Ovary (tissue), 9 donors: ENCODE measurements around the gene FHIP1B. TPM values are rescaled to one million over a fixed set of nuclear protein-coding genes. Genes with fewer than 3 reads are reported as not detected.

Experiments used
- DNase-seq, 5 donors: peaks; one replicate each; pipeline ENCODE4 v3.0.0-alpha.2; 2019 to 2020
- H3K27ac ChIP-seq, 2 donors: fragments of 200-600 bp; one replicate each; pipeline versions ENCODE4 v1.5.1 to v1.8.0; 2019 to 2022
- H3K27me3 ChIP-seq: fragments of 200-600 bp; one replicate; pipeline ENCODE4 v1.8.0; 2022
- H3K36me3 ChIP-seq: fragments of 200-600 bp; sonication (generic); one replicate; pipeline ENCODE4 v1.5.1; 2019
- H3K4me1 ChIP-seq: one replicate; pipeline ENCODE4 v1.8.1; 2013; ENCODE audit warnings: mild to moderate bottlenecking, moderate library complexity; ENCODE audit not compliant: insufficient read depth
- H3K4me3 ChIP-seq: fragments of 200-600 bp; sonication (generic); one replicate; pipeline ENCODE4 v1.5.1; 2017
- H3K9me3 ChIP-seq, 2 donors: fragments of 200-600 bp in 1 of 2; sonication (generic) in 1 of 2; one replicate each; pipeline versions ENCODE4 v1.5.1 to v1.8.1; 2013 to 2019; ENCODE audit warnings: mild to moderate bottlenecking in 1 of 2, moderate library complexity in 1 of 2
- EP300 ChIP-seq: sonication (generic); formaldehyde crosslinking; IDR thresholded peaks from one replicate; pipeline ENCODE4 v1.6.1; 2017; ENCODE audit warnings: antibody characterized with exemption
- POLR2A ChIP-seq: fragments of 450-650 bp; IDR thresholded peaks from one replicate; pipeline ENCODE4 v1.6.1; 2017; ENCODE audit warnings: antibody characterized with exemption, mild to moderate bottlenecking, moderate library complexity
- WGBS, 3 donors: extraction: QIAGEN DNeasy Blood & Tissue Kit in 1 of 3; methylation state at CpG; one replicate each; pipeline versions ENCODE4 v1.1.5 to v1.1.7; 2013 to 2017; 5-methylcytosine and 5-hydroxymethylcytosine counted together
- intact Hi-C, 4 donors: fragments of 100-400 bp; cut with DNase I; formaldehyde crosslinking; loops; one replicate each; pipeline versions ENCODE4 v1.11.0 to v1.15.1; 2022 to 2023
- polyA plus RNA-seq, 2 donors: library from polyadenylated mRNA; stranded (reverse); fragments of 200-250 nt in 1 of 2; fragments of 350-450 nt in 1 of 2; fragmentation: Illumina TruSeq in 1 of 2; extraction: RNeasy Lipid Tissue Mini Kit (QIAGEN cat#74804) in 1 of 2; gene quantifications; one replicate each; pipeline ENCODE4 v1.2.3, GENCODE V29; 2013 to 2014
- total RNA-seq, 7 donors: library from RNA; depleted of rRNA in 2 of 7; stranded (reverse); fragments of >200 nt in 2 of 7; fragmentation: NEBNext Ultra II Directional in 3 of 7; extraction: Animal tissue kit (Norgen Biotek cat#: 25700) in 3 of 7; gene quantifications; one replicate each; pipeline versions ENCODE4 v1.1.0 to v1.2.4, GENCODE V29; 2016 to 2023
- TF ChIP-seq, protein P1 (sequence below), 3 donors: fragments of 450-650 bp in 2 of 3; fragments of 200-600 bp in 1 of 3; IDR thresholded peaks; one replicate each; pipeline versions ENCODE4 v1.5.1 to v1.8.0; 2016 to 2022; ENCODE audit warnings: antibody characterized with exemption in 3 of 3, mild to moderate bottlenecking in 1 of 3
- donor health status: DM: no; HTN: no; CAD: no; lungs with moderate emphysema.
- donor health status: DM: no; HTN: no; CAD: no.
- donor health status: Bipolar disorder and iron deficiency.
- donor health status: DM: yes; HTN: yes; CAD: no.
- donor health status: DM: no; HTN: no; CAD: no.
- donor health status: DM: yes; HTN: yes; CAD: no.

Gene FHIP1B
- total and polyA plus RNA-seq, 9 donors: 15.9 to 59.1 (median 35.7) TPM

GRCh38 chr11:6209801-6210200 lies 24.6 kb downstream of the FHIP1B start:
- no peaks in the 10 kb centered on the region for H3K9me3 ChIP-seq
- peaks cover 3% of the 10 kb centered on the region for H3K4me1 ChIP-seq
- DNase-seq: no peak
- H3K27me3 ChIP-seq: no peaks in the 10 kb centered on the region
- no peaks in the 10 kb centered on the region for H3K36me3 ChIP-seq
- intact Hi-C loops: no loop called here
- no peak overlapping the region for H3K27ac ChIP-seq
- TF ChIP-seq POLR2A (no peak), EP300 (no peak)
- TF ChIP-seq, protein P1, sequence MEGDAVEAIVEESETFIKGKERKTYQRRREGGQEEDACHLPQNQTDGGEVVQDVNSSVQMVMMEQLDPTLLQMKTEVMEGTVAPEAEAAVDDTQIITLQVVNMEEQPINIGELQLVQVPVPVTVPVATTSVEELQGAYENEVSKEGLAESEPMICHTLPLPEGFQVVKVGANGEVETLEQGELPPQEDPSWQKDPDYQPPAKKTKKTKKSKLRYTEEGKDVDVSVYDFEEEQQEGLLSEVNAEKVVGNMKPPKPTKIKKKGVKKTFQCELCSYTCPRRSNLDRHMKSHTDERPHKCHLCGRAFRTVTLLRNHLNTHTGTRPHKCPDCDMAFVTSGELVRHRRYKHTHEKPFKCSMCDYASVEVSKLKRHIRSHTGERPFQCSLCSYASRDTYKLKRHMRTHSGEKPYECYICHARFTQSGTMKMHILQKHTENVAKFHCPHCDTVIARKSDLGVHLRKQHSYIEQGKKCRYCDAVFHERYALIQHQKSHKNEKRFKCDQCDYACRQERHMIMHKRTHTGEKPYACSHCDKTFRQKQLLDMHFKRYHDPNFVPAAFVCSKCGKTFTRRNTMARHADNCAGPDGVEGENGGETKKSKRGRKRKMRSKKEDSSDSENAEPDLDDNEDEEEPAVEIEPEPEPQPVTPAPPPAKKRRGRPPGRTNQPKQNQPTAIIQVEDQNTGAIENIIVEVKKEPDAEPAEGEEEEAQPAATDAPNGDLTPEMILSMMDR (IDR thresholded peaks at IDR 0.05): no peak
- WGBS, 3 donors: 88 to 95% (median 92%) methylated on average over 12 of the region's 12 CpGs
- H3K4me3 ChIP-seq: no peak overlapping the region

GRCh38 chr11:6206456-6207180 lies 27.8 kb downstream of the FHIP1B start:
- H3K9me3 ChIP-seq: no peaks in the 10 kb centered on the region
- TF ChIP-seq POLR2A (no peak), EP300 (no peak)
- TF ChIP-seq, protein P1 (IDR thresholded peaks at IDR 0.05): no peak
- no peak for DNase-seq
- WGBS, 3 donors: 50 to 63% (median 57%) methylated on average over 3 of the region's 3 CpGs
- intact Hi-C loops: no loop called here
- peaks cover 3% of the 10 kb centered on the region for H3K4me1 ChIP-seq
- H3K27ac ChIP-seq: no peak overlapping the region
- H3K36me3 ChIP-seq: no peaks in the 10 kb centered on the region
- no peaks in the 10 kb centered on the region for H3K27me3 ChIP-seq
- no peak overlapping the region for H3K4me3 ChIP-seq

DNA sequence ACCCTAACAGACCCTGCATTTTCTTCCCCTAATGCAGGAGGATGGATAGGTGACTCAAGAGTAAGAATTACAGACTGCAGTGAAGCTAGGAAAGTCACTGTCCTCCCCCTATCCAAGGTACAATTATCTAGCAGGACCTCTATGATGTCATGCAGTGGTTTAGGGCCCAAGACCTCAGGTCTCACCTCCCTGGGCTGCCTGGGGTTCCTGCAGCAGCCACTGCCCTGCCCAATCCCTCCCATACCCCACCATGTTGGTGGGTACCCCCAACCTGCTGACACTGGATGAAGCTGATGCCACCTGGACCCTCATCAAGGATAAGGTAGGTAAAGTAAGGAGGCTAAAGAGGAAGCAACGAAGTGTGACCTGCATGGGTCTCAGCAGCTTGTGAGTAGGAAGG lies 29.1 kb downstream of the FHIP1B start, which contains the start of gene C11orf42:
C11orf42 (plus strand) TSS at position 192 of the 400 bp plus-strand sequence; CDS start at position 251, 59 bp downstream.
- no peak within 1 kb of the TSS for H3K27ac ChIP-seq
- no peaks in the 10 kb centered on the region for H3K27me3 ChIP-seq
- H3K36me3 ChIP-seq: no peaks in the 10 kb centered on the region
- TF ChIP-seq, protein P1 (IDR thresholded peaks at IDR 0.05): no peak
- TF ChIP-seq POLR2A (no peak), EP300 (no peak)
- 93 to 98% (median 93%) methylated on average over 1 of the region's 1 CpG for WGBS, 3 donors
- H3K9me3 ChIP-seq: no peaks in the 10 kb centered on the region
- no peak within 1 kb of the TSS for H3K4me3 ChIP-seq
- intact Hi-C loops: no loop called here
- peaks cover 3% of the 10 kb centered on the region for H3K4me1 ChIP-seq
- no peak for DNase-seq

GRCh38 chr11:6204706-6205105 lies 29.7 kb downstream of the FHIP1B start:
- no peak for TF ChIP-seq EP300
- TF ChIP-seq POLR2A: no peak
- TF ChIP-seq, protein P1 (IDR thresholded peaks at IDR 0.05): no peak
- WGBS, 3 donors: 91 to 100% (median 100%) methylated on average over 1 of the region's 1 CpG
- intact Hi-C loops: no loop called here
- H3K4me3 ChIP-seq: no peak overlapping the region
- H3K9me3 ChIP-seq: no peaks in the 10 kb centered on the region
- H3K27ac ChIP-seq: no peak overlapping the region
- H3K27me3 ChIP-seq: no peaks in the 10 kb centered on the region
- peaks cover 1% of the 10 kb centered on the region for H3K4me1 ChIP-seq
- no peak for DNase-seq
- no peaks in the 10 kb centered on the region for H3K36me3 ChIP-seq
